Right renal pelvis (tissue), 4 donors: ENCODE results near the gene APOBEC2. TPM values are rescaled to one million over a fixed set of nuclear protein-coding genes. Genes with fewer than 3 reads are reported as not detected.

Source experiments
- DNase-seq, 4 donors: peaks; one replicate each; pipeline ENCODE4 v3.0.0-alpha.2; 2013; ENCODE audit warnings: low read depth in 4 of 4, low spot score in 3 of 4, missing footprints in 1 of 4
- polyA plus RNA-seq, 4 donors: library from polyadenylated mRNA; unstranded; fragments of 120-200 nt; gene quantifications; one replicate each; pipeline ENCODE4 v1.2.1, GENCODE V29; 2013; ENCODE audit not compliant: insufficient read length in 4 of 4

Gene APOBEC2
- polyA plus RNA-seq, 4 donors: 0.18 to 0.65 (median 0.23) TPM

DNA sequence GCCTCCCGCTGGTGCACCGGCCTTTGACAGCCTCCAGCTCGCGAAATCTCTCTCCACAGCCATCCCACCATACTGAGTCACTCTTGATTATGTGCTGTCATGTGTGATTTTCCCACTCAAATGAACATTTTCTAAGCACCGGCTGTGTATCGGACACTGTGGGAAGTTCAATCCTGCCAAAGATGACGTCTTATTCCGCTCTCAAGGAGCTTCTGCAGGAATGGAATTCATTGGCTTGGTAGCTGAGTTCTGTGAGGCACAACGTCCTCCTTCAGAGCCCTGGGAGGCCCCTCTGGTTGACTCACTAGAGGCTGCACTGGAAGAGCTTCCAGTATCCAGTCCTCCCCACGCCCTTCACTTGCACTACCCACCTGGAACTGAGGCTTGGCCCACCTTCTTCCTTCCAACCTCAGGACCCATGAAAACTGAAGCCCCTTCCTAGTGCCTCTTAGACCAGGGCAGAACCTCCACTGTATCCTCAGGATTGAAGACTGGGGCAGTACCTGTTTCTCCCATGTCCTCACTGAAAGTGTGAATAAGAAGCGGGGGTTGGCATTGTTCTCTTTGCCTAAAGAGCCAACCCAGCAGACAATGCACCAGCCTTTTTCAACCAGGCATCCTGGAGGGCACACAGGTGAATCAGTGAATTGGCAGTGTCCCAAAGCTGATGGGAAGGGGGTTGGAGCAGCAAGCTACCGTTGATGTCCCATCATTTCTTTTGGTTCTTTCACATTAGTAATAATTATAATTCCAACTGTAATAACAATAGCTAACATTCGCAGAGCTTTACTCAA, 15.7 kb upstream of the APOBEC2 start:
- DNase-seq: no peak

DNA sequence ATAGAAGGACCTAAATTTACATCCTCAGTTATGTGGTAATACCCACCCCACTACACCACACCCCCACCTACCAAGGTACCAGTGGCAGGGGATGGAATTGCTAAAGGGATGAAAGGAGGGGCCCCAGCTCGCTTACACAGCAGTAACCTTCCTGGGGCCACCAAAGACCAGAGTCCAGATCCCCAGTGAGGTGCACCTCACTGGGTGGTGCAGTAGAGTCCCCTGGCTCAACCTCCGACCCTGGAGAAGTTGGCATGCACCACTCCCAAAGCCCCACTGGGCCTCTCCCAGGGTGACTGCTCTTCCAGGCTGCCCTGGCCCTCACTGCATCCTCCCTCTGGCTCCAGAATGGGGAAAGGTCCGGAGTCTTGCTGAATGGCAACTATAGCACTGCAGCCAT, 14.8 kb upstream of the APOBEC2 start:
- no peak for DNase-seq

DNA sequence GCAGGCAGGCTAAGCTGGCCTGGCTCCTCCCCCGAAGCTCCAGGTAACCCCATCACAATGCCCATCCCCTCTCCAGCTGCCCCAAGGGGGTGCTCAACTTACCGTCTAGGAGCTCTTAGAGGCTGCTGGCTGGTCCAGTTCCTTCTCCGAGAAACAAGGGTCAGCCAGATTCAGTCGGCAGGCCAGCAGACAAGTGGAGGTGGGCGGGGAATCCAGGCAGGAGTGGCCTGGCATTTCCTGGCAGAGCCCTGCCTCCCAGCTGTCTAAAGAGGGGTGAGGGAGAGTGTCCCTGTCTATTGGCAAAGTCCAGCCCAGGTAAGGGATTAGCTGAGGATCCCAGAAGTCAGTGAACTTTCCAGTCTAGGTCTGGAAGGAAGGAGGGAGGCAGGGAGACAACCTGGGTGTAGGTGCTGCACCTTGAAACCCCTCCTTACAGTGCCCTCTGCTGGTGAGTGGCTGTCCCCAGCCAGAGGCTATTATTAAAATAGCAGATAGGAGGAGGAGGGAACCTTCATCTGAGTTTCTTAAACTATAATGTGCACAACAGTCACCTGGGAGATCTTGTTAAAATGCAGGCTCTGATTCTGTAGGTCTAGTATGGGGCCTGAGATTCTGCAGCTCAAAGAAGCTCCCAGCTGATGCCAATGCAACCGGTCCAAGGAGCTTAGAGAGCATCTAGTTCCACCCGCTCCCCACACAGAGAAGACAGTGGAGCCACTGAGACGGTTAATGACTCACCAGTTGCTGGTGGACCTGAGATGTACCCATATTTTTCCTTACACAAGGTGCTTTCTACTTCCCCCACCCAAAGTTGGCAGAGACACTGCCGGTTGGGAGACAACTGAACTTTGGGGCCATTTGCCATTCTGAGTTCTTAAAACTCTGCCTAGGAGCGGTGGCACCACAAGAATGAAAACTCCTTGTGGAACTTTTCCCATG, 13.7 kb upstream of the APOBEC2 start, which contains the start of gene UNC5CL:
Gene UNC5CL, minus strand, starts transcription at position 162 of the 939 bp plus-strand sequence. CDS start 4,147 bp downstream, outside the sequence.
- no peak for DNase-seq

DNA sequence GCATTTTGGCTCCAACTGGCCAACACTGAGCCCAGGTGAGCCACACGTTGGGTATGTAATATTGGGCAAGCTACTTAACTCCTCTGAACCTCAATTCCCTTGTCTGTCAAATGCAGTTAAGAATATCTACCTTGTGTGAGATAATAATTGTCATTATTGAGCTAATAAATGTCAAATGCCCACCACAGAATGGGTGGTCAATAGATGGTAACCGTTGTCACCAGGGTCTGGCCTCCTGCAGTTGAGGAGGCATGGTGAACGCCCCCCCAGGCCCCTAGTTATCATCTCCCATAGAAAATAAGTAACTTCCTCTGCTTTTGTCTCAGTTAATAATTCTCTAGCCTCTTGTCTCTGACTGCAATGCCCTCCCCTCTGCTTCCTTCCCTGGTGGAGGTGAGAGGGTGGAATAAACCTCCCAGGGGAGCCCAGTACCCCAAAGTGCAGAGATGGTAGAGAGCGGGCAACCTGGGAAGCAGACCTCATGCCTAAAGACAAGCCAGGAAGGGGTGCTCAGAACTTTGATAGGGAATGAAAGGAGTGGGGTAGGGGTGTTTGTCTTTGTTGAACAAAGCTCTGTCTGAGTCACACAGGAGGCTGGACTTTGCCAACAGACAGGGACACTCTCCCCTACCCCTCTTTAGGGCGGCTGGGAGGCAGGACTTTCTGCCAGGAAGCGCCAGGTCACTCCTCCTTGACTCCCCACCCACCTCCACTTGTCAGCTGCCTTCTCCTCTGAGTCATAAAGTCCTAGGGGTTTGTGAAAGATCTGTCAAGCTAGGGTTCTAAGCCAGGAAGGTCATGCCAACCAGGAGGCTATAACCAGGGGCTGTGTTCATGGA, 12.7 kb upstream of the APOBEC2 start:
- DNase-seq: no peak

DNA sequence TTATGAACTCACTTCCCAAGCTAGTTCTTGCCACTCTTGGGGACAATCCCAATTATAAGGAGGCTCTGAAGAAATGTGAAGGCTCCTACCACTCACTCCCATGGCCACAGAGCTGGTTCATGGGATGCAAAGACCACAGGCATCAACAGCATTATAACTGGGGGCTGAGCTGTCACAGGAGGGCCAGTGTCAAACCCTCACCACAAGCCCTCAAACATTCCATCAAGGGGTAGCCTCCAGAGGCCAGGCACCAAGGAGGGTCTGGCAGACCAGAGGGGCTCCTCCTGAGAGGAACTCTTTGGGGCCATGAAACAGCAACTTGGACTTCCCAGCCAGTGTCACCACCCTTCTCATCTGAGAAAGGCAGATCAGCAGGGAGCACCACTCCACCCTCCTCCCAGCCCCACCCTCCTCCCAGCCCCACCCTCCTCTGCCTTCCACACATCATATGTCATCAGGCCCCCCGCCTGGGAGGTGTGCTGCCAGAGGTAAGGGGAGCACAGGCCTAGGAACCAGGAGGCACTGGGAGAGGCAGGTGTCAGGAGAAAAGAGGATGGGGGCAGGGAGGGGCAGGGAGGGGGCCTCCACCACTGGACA, 12.0 kb upstream of the APOBEC2 start:
- no peak for DNase-seq

DNA sequence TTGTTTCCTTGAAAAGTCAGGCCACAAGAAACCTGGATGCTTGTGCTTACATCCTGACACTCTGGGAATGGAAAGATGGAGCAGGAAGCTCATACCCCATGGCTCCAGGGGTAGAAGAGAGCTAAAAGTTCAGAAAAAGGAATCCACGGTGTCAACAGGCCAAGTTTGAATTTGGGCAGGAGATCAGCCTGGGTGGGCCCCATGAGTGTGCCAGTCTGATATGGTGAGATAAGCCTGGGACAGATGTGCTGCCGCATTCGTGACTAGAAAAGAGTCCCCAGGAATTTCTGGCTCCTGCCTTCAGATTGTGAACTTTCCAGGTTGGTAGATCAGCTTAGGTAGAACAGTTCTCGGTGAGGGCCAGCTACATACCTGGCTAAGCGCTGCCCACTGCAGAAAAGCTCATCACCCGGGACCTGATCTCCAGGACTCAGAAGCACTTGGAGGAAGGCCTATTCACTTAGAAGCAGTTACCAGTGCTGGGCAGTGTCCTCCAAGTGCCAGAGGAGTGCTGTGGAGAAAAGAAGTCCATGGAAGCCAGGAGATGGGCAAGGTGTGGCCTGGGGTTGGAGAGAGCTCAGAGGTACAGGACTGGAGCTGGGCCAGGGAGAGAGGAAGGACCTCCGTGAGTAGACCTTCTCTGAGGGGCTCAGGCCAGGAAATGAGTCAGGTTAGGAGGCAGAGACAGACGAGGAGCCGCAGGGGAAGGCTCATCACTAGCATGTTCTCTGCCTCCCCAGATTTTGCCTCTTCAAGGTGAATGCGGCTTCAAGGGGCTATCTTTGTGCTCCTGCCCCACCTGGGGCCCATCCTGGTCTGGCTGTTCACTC, 10.6 kb upstream of the APOBEC2 start, which contains the start of gene TSPO2:
Gene TSPO2, plus strand, starts transcription at position 242 of the 830 bp plus-strand sequence. Its CDS starts 519 bp downstream, at position 761.
- DNase-seq: no peak

DNA sequence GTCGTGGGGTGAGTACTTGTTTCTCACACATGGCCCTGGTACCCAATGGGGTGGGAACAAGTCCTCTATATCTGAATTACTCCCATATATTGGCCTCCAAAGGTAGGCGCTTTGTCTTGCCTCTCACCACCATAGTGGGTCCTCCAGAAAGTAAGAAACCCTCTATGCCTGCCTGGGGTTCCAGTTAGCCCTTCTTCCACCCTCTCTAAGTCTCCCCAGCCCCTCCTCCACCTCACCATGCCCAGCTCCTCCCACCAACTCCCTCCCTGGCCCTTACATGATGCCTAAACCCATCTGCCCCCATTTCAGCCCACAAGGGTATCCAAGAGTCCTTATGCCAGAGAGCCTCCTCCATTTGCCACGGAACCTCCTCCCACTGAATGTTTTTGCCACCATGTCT, 9.9 kb upstream of the APOBEC2 start:
- DNase-seq: no peak

DNA sequence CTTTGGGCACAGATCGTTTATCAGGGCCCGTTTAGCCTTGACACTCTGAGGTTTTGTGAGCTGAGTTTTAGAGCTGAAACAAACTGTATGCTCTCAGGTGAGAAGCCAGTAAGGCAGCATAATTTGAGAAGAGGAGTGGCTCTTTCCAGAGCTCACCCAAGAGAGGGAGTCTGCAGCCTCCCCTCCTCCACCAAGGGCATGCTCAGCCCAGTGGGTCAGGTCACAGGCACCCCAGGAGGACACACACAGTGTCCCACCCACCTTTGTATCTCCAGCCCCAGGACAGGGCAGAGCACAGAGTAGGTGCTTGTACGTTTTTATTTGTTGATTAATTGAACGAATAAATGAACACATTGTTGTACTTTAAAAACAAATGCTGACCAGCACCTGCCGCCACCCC, 7.3 kb upstream of the APOBEC2 start:
- no peak for DNase-seq

DNA sequence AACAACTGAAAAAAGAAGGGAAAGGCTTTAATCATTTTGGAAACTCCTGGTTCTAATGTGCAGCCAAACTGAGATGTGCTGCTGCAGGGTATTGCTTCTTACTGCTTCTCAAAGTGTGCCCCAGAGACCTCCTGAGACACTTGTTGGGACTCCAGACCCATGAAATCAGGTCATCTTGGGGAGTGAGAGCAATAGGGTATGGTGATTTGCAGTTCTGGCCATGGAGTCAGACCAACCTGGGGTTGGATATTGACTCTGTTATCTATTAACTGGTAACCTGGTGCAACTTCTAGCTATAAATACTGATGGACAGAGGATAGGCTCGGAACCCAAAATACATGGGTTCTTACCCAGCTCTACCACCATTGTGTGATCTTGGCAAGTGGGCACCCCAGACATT, 6.9 kb upstream of the APOBEC2 start:
- DNase-seq: no peak

DNA sequence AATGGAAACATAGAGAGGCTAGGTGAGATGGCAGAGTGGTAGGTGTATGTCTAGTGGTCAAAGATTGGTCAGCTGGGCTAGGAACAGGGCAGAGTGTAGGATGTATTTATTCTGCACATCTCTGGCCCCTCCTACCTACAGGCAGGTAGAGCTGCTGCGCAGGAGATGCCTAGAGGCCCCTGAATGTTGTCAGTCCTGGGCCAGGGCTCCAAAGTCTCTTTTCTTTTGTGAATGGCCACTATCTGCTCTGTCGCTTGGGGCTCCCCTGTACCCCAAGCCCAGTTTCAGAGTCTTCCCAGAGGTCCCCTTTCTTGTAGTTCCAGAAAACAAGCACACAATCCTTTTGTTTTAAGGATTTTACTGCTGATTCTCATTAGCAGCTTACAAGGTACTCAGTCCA, 5.7 kb upstream of the APOBEC2 start:
- no peak for DNase-seq

DNA sequence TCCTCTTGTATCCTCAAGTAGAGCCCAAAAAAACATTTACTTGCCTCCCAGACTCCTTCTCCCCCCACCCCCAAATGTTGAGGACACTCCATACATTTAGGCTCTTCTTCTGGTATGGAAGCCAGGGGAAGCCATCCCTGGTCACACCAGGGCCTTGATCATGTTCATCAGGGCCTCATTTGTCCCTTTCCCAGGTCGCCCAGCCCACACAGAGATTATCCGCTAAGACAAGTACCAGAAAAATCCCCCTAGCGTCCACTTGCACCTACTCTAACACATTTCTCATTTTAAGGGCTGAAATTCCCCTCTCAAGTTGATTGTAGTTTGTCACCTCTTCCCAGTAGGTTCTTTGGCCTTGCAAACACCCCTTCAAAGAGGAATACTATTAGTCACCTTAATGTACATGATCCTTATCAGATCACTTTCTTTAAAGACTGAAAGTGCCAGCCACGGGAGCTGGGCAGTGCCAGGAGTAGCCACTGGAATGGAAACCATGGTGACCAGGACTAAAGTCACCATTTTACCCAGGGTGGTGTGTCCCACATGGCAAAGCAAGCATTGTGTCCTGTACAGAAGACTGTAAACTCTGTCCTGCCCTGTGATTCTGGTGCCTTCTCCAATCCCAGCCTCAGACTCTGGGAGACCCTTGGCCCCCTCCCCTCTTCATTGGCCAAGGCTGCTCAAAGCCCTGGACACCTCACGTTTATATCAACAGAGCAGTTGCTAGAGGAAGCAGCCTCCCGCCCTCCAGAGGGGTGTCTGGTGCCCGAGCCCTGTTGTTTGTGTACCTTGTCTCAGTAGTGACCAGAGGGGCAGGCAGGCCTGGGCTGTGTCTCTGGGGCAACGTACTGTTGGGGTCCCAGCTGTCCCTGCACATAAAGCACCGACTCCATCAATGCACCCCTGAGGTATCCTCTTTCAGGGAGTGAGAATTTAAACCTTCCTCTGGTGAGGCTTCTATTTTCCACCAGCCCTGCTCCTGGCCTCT, 5.0 kb upstream of the APOBEC2 start:
- DNase-seq: no peak

DNA sequence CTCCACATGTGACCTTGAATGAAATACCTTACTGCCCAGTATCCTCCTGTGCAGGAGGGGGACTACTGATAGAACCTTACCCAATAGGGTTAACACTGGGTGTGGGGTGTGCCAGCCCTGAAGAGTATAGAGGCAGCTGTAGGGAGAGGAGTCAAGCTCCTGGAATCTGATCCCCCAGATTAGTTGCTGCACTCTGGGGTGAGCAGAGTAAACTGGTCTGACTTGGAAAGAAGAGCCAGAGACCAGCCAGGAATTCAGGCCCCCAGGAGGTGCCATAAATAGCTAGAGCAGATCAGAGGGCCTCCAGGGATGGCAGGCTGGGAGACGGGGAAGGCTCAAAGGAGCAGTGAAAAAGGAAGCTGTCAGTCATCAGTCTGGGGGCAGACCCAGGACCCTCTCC, 3.5 kb upstream of the APOBEC2 start:
- no peak for DNase-seq

DNA sequence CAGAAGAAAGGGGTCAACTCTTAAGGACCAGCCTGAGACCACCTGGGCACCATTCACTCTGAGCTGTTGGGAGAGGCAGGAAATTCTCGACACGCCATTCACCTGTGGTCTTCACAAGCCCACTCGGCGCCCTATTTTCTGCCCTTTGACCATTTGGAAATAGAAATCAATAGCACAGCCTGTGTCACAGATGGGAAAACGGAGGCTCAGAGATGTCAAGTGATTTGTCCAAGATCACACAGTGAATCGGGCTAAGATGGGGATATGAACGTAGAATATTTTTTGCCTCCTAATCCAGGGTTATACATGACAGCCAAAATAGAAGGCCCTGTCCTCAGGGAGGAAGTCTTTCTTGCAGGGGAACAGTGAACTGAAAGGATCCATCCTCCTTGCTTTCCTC, 3.0 kb upstream of the APOBEC2 start:
- no peak for DNase-seq

DNA sequence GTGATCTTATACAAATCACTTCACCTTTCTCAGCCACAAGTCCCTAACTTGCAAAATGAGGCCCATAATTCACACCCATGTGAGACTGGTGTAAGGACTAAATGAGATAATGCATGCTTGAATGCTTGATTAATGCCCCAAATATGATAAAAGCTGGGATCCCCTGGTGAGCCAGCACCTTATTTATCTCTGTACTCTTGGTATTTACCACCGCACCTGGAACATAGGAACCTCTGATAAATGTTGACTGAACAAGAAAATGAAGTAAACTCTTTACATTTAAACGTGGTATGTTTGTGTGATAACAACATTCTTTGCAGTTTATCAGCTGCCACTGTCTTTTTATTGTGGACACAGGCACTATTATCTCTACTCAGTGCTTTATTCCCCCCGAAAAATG, 2.5 kb upstream of the APOBEC2 start:
- DNase-seq: no peak

DNA sequence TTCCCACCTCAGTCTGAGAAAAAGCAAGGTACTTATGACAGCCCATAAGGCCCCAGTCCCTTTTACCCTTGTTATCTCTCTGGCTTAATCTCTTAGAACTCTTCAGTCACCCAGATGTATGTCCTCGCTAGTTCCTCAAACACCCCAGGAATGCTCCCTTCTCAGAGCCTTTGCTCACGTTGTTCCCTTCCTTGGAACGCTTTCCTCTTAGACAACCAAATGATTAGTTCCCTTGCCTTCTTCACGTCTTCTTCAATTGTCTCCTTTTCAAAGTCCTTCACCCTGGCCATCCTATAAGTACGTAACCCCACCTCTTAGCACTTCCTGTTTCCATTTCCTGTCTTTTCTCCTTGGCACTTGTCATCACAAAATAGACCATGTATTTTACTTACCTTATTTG, 1.1 kb upstream of the APOBEC2 start:
- no peak for DNase-seq

DNA sequence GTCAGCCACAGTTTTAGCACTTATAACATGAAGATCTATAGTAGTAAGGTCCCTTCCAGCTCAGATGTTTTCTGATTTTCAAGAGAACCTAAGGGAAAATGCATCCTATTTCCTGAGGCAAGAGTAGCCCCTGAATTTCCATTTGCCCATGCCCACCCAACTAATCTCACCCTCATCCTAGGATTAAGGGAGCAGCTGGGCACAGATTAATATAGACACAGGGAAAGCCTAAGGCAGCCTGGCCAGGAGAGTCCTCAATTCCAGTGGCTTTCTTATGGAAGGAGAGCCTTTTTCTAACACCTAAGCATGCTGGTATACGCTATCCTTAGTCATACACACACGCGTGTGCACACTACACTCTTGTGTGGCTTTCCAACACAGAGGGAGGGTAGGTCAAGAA, 1.5 kb downstream of the APOBEC2 start:
- no peak for DNase-seq

DNA sequence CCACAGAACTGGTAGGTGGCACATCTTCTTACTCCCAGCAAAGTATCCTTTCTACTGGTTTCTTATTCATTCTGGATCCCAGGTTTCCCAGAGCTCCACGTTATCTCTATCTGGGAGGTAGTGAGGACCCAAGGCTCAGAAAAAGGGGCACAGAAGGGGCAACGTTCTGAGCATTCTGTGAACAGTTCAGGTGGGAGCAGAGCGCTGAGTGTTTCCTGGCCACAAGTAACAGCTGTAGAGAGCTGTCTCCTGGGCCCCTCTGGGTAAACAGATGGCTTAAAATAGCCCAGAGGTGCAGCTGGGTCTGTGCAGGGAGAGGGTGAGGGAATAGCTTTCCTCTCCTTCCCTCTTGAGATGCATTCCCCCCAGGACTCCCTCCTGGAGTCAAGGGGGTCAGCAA, 2.1 kb downstream of the APOBEC2 start:
- DNase-seq: no peak
